Hepatocyte (in vitro differentiated cells): Measurements from ENCODE around the gene ZBTB4. TPM values are rescaled to one million over a fixed set of nuclear protein-coding genes. Genes with fewer than 3 reads are reported as not detected.

Source experiments
- DNase-seq: peaks from one replicate; pipeline ENCODE4 v3.0.0-alpha.2; 2016; ENCODE audit warnings: low spot score
- H2AFZ ChIP-seq: fragments of 200-600 bp; sonication (generic); 2 replicates; pipeline ENCODE4 v1.6.0; 2016; ENCODE audit warnings: antibody characterized with exemption, mild to moderate bottlenecking
- H3K27ac ChIP-seq: fragments of 200-600 bp; sonication (generic); 2 replicates; pipeline ENCODE4 v1.5.1; 2016; ENCODE audit warnings: mild to moderate bottlenecking
- H3K27me3 ChIP-seq: fragments of 200-600 bp; sonication (generic); 2 replicates; pipeline ENCODE4 v1.6.1; 2016
- H3K36me3 ChIP-seq: fragments of 200-600 bp; sonication (generic); replicated peaks from 2 replicates; pipeline ENCODE4 v1.5.1; 2016; ENCODE audit warnings: low read depth; ENCODE audit not compliant: insufficient read depth
- H3K4me1 ChIP-seq: fragments of 200-600 bp; sonication (generic); 2 replicates; pipeline ENCODE4 v1.5.1; 2016; ENCODE audit warnings: mild to moderate bottlenecking, moderate library complexity; ENCODE audit not compliant: insufficient read depth
- H3K4me2 ChIP-seq: fragments of 200-600 bp; sonication (generic); 2 replicates; pipeline ENCODE4 v1.6.0; 2016
- H3K4me3 ChIP-seq: fragments of 200-600 bp; sonication (generic); 2 replicates; pipeline ENCODE4 v1.5.1; 2016; ENCODE audit warnings: mild to moderate bottlenecking
- H3K79me2 ChIP-seq: fragments of 200-600 bp; sonication (generic); 2 replicates; pipeline ENCODE4 v1.6.0; 2017; ENCODE audit warnings: mild to moderate bottlenecking
- H3K9me2 ChIP-seq: fragments of 200-600 bp; sonication (generic); replicated peaks from 2 replicates; pipeline ENCODE4 v1.6.0; 2017; ENCODE audit warnings: mild to moderate bottlenecking; ENCODE audit not compliant: insufficient read depth
- H3K9me3 ChIP-seq: fragments of 200-600 bp; sonication (generic); 2 replicates; pipeline ENCODE4 v1.5.1; 2016; ENCODE audit warnings: low read depth, mild to moderate bottlenecking
- H4K20me1 ChIP-seq: fragments of 200-600 bp; sonication (generic); 2 replicates; pipeline ENCODE4 v1.6.0; 2016; ENCODE audit warnings: mild to moderate bottlenecking; ENCODE audit not compliant: insufficient read depth, poor library complexity, severe bottlenecking
- EZH2 ChIP-seq: fragments of 200-600 bp; sonication (generic); IDR thresholded peaks from 2 replicates; pipeline ENCODE4 v1.6.1; 2016; ENCODE audit warnings: antibody characterized with exemption, mild to moderate bottlenecking, borderline replicate concordance
- EZH2phosphoT487 ChIP-seq: fragments of 200-600 bp; sonication (generic); IDR thresholded peaks from one replicate; pipeline ENCODE4 v1.6.1; 2018; ENCODE audit warnings: antibody characterized with exemption, mild to moderate bottlenecking, low read depth, moderate library complexity; ENCODE audit not compliant: unreplicated experiment, severe bottlenecking
- WGBS: methylation state at CpG from one replicate; pipeline ENCODE4 v1.1.6; 2016; ENCODE audit warnings: low lambda C conversion rate; ENCODE audit errors: missing lambda C conversion rate; 5-methylcytosine and 5-hydroxymethylcytosine counted together
- polyA plus RNA-seq: library from polyadenylated mRNA; unstranded; fragments of >200 nt; fragmentation: Nextera tagmentation; extraction: Ambion mirVana; gene quantifications from 2 replicates; pipeline ENCODE4 v1.2.1, GENCODE V29; 2016
- total RNA-seq: library from RNA; depleted of rRNA; stranded (reverse); fragments of >200 nt; gene quantifications from 2 replicates; pipeline ENCODE4 v1.2.3, GENCODE V29; 2014
- TF ChIP-seq, protein P1 (sequence below): fragments of 200-600 bp; sonication (generic); IDR thresholded peaks from 2 replicates; pipeline ENCODE4 v1.5.1; 2016; ENCODE audit warnings: antibody characterized with exemption, mild to moderate bottlenecking; ENCODE audit not compliant: poor library complexity

The ZBTB4 gene
- total and polyA plus RNA-seq, 2 experiments from 2014 or later: 20.8 to 27.1 TPM

GRCh38 chr17:7511108-7511507 lies 31.7 kb upstream of the ZBTB4 start:
- H3K4me3 ChIP-seq: no peak overlapping the region
- no peaks in the 10 kb centered on the region for H3K4me1 ChIP-seq
- no peaks in the 10 kb centered on the region for H3K9me2 ChIP-seq
- no peaks in the 10 kb centered on the region for H3K27me3 ChIP-seq
- H4K20me1 ChIP-seq: no peaks in the 10 kb centered on the region
- no peak overlapping the region for H3K4me2 ChIP-seq
- WGBS: 91% methylated on average over 10 of the region's 10 CpGs
- H2AFZ ChIP-seq: no peak overlapping the region
- H3K79me2 ChIP-seq: no peaks in the 10 kb centered on the region
- no peak for DNase-seq
- TF ChIP-seq, protein P1, sequence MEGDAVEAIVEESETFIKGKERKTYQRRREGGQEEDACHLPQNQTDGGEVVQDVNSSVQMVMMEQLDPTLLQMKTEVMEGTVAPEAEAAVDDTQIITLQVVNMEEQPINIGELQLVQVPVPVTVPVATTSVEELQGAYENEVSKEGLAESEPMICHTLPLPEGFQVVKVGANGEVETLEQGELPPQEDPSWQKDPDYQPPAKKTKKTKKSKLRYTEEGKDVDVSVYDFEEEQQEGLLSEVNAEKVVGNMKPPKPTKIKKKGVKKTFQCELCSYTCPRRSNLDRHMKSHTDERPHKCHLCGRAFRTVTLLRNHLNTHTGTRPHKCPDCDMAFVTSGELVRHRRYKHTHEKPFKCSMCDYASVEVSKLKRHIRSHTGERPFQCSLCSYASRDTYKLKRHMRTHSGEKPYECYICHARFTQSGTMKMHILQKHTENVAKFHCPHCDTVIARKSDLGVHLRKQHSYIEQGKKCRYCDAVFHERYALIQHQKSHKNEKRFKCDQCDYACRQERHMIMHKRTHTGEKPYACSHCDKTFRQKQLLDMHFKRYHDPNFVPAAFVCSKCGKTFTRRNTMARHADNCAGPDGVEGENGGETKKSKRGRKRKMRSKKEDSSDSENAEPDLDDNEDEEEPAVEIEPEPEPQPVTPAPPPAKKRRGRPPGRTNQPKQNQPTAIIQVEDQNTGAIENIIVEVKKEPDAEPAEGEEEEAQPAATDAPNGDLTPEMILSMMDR: no peak
- TF ChIP-seq EZH2phosphoT487 (no peak), EZH2 (no peak)
- no peak overlapping the region for H3K27ac ChIP-seq
- H3K9me3 ChIP-seq: no peaks in the 10 kb centered on the region
- H3K36me3 ChIP-seq: no peaks in the 10 kb centered on the region

GRCh38 chr17:7509937-7510336 lies 30.5 kb upstream of the ZBTB4 start:
- no peaks in the 10 kb centered on the region for H3K36me3 ChIP-seq
- WGBS: 87% methylated on average over 5 of the region's 5 CpGs

DNA sequence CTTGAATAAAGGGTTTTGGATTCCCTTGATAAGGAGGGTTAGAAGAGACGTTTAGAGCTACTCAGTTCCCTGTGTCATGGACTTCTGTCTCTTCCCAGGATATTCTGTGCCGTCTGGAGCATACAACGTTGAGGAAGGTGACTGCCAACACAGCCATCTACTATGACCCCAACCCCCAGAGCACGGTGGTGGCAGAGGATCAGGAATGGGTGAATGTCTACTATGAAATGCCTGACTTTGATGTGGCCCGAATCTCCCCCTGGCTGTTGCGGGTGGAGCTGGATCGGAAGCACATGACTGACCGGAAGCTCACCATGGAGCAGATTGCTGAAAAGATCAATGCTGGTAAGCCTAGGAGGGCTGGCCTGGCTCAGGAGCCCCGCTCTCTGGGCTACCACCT lies 29.4 kb upstream of the ZBTB4 start:
- no peaks in the 10 kb centered on the region for H3K9me2 ChIP-seq
- H3K4me2 ChIP-seq: no peak overlapping the region
- H3K27me3 ChIP-seq: no peaks in the 10 kb centered on the region
- 98% methylated on average over 9 of the region's 9 CpGs for WGBS
- H3K27ac ChIP-seq: no peak overlapping the region
- no peaks in the 10 kb centered on the region for H3K9me3 ChIP-seq
- H3K4me3 ChIP-seq: no peak overlapping the region
- H3K36me3 ChIP-seq: no peaks in the 10 kb centered on the region
- H4K20me1 ChIP-seq: no peaks in the 10 kb centered on the region
- TF ChIP-seq EZH2 (no peak), EZH2phosphoT487 (no peak)
- H2AFZ ChIP-seq: no peak overlapping the region
- DNase-seq: no peak
- no peaks in the 10 kb centered on the region for H3K79me2 ChIP-seq
- no peaks in the 10 kb centered on the region for H3K4me1 ChIP-seq

More at GRCh38 chr17:7509937-7510336, 30.5 kb upstream of the ZBTB4 start:
- Histone ChIP-seq H3K9me3 (no peaks in the 10 kb centered on the region), H4K20me1 (no peaks in the 10 kb centered on the region), H3K4me2 (no peak overlapping the region), H2AFZ (no peak overlapping the region), H3K4me1 (no peaks in the 10 kb centered on the region), H3K27ac (no peak overlapping the region), H3K9me2 (no peaks in the 10 kb centered on the region), H3K4me3 (no peak overlapping the region), H3K79me2 (no peaks in the 10 kb centered on the region), H3K27me3 (no peaks in the 10 kb centered on the region)
- TF ChIP-seq EZH2phosphoT487 (no peak), EZH2 (no peak)
- TF ChIP-seq, protein P1: no peak
- no peak for DNase-seq

GRCh38 chr17:7508145-7508544 lies 28.7 kb upstream of the ZBTB4 start:
- no peaks in the 10 kb centered on the region for H3K4me1 ChIP-seq
- no peaks in the 10 kb centered on the region for H3K9me3 ChIP-seq
- 88% methylated on average over 11 of the region's 11 CpGs for WGBS
- no peak overlapping the region for H2AFZ ChIP-seq
- no peaks in the 10 kb centered on the region for H3K27me3 ChIP-seq
- no peak overlapping the region for H3K4me3 ChIP-seq
- no peak overlapping the region for H3K27ac ChIP-seq
- H3K36me3 ChIP-seq: no peaks in the 10 kb centered on the region
- H4K20me1 ChIP-seq: no peaks in the 10 kb centered on the region
- H3K9me2 ChIP-seq: no peaks in the 10 kb centered on the region
- no peak for TF ChIP-seq EZH2
- TF ChIP-seq, protein P1: no peak
- TF ChIP-seq EZH2phosphoT487: no peak
- H3K79me2 ChIP-seq: no peaks in the 10 kb centered on the region
- DNase-seq: no peak
- H3K4me2 ChIP-seq: no peak overlapping the region
